Stimulated activated CD8-positive, alpha-beta memory T cell treated with anti-CD3 and anti-CD28 coated beads, Interleukin-4, amount 100 ng/mL, for 48 hours (primary cell): Measurements from ENCODE around the gene DAGLB.
"Not testable (repeated sequence)": the region's sequence is repeated elsewhere in the genome, so short reads cannot be mapped to it uniquely, and the experiment has no call there.

Experiments
- DNase-seq: peaks from one replicate; pipeline ENCODE4 v3.0.0-alpha.2; 2020

The DAGLB gene

GRCh38 chr7:6423942-6424701 lies 23.6 kb downstream of the DAGLB start:
- no peak for DNase-seq

- DNase-seq = no peak
Measured at GRCh38 chr7:6422926-6423632, 24.7 kb downstream of the DAGLB start.

GRCh38 chr7:6422095-6422494 lies 25.7 kb downstream of the DAGLB start:
- DNase-seq = no peak

GRCh38 chr7:6420680-6421079 lies 27.1 kb downstream of the DAGLB start:
- DNase-seq = no peak

GRCh38 chr7:6419310-6419773 lies 28.4 kb downstream of the DAGLB start:
- DNase-seq = no peak

- no peak for DNase-seq
Measured at GRCh38 chr7:6417408-6417807, 30.3 kb downstream of the DAGLB start.

GRCh38 chr7:6416516-6417145 lies 31.1 kb downstream of the DAGLB start:
- DNase-seq = no peak

GRCh38 chr7:6413637-6414036 lies 34.1 kb downstream of the DAGLB start:
- no peak for DNase-seq

- no peak for DNase-seq
Measured at GRCh38 chr7:6409944-6410693, 37.6 kb downstream of the DAGLB start.

- no peak for DNase-seq
Measured at GRCh38 chr7:6409091-6409490, 38.7 kb downstream of the DAGLB start.

- DNase-seq = no peak
Measured at GRCh38 chr7:6407434-6407833, 40.3 kb downstream of the DAGLB start.

GRCh38 chr7:6406121-6406520 lies 41.6 kb downstream of the DAGLB start:
- no peak for DNase-seq

- DNase-seq = no peak
Measured at GRCh38 chr7:6403907-6404306, 43.8 kb downstream of the DAGLB start.

GRCh38 chr7:6402741-6403140 lies 45.0 kb downstream of the DAGLB start:
- no peak for DNase-seq

GRCh38 chr7:6402041-6402440 lies 45.7 kb downstream of the DAGLB start:
- no peak for DNase-seq

- DNase-seq = no peak
Measured at GRCh38 chr7:6401536-6401935, 46.2 kb downstream of the DAGLB start.

GRCh38 chr7:6400243-6401105 lies 47.3 kb downstream of the DAGLB start:
- DNase-seq = not testable (repeated sequence)

GRCh38 chr7:6399351-6399750 lies 48.4 kb downstream of the DAGLB start:
- DNase-seq = no peak

GRCh38 chr7:6398943-6399342 lies 48.8 kb downstream of the DAGLB start:
- no peak for DNase-seq

GRCh38 chr7:6397759-6398495 lies 49.8 kb downstream of the DAGLB start:
- DNase-seq = not testable (repeated sequence)

GRCh38 chr7:6395898-6396595 lies 51.7 kb downstream of the DAGLB start:
- DNase-seq = no peak
